Breast epithelium (tissue), 3 donors: Measurements from ENCODE around the gene ATP13A3.

Experiments
- CTCF ChIP-seq, 3 donors: fragments of 450-650 bp; IDR thresholded peaks; one replicate each; pipeline ENCODE4 v1.5.1; 2016 to 2017; ENCODE audit warnings: antibody characterized with exemption in 3 of 3, mild to moderate bottlenecking in 3 of 3, moderate library complexity in 3 of 3
- POLR2A ChIP-seq: fragments of 450-650 bp; IDR thresholded peaks from one replicate; pipeline ENCODE4 v1.6.1; 2016; ENCODE audit warnings: antibody characterized with exemption, mild to moderate bottlenecking, moderate library complexity

DNA sequence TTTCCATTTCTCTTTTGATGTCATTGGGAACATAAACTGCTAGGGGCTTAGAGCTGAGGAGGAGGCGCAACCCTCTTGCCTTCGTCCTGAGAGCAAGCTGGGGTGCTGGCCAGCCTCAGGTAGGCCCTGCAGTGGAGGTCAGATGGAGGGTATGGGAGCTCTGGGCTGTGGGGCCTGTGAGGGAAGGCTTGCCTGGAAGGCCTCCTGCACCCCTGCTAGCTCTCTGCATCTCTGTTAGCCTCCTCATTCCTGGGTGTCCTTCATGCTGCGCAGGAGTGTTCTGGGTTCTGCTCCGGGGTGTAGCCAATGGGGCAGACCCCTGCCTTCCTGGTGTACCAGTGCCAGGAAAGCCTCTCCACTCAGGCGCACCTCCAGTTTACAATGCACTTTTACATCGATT lies 99.5 kb downstream of the ATP13A3 start:
- TF ChIP-seq CTCF (IDR thresholded peaks at IDR 0.05) (no peak), POLR2A (no peak)
